K562 (cell line): Measurements from ENCODE around the gene MYO3B. TPM values are rescaled to one million over a fixed set of nuclear protein-coding genes. Genes with fewer than 3 reads are reported as not detected.

Experiments used
- BRF2 ChIP-seq: IDR thresholded peaks from 3 replicates; pipeline ENCODE4 v1.6.1; 2011; ENCODE audit warnings: borderline replicate concordance, mild to moderate bottlenecking; ENCODE audit not compliant: insufficient read length, insufficient read depth
- C11orf30 ChIP-seq: fragments of 450-650 bp; IDR thresholded peaks from 2 replicates; pipeline ENCODE4 v1.6.1; 2016; ENCODE audit warnings: low read depth, mild to moderate bottlenecking
- CEBPG ChIP-seq, 3 experiments: fragments of 200-800 bp in 1 of 3; sonication (Bioruptor generic) in 1 of 3; sonication (generic) in 1 of 3; formaldehyde crosslinking in 1 of 3; IDR thresholded peaks in 2 of 3; conservative IDR thresholded peaks in 1 of 3; 2 replicates each; pipeline versions ENCODE4 v1.6.1 to v1.8.0; 2016 to 2022; ENCODE audit warnings: missing compliant biosample characterization in 2 of 3, missing genetic modification characterization in 2 of 3, mild to moderate bottlenecking in 1 of 3, missing genetic modification reagents in 1 of 3
- CREM ChIP-seq: IDR thresholded peaks from 2 replicates; pipeline ENCODE4 v1.6.1; 2014; ENCODE audit warnings: antibody characterized with exemption, low read depth
- GATA2 ChIP-seq: sonication (generic); formaldehyde crosslinking; IDR thresholded peaks from 2 replicates; pipeline ENCODE4 v1.4.0; 2020; ENCODE audit warnings: mild to moderate bottlenecking, missing genetic modification reagents
- HMBOX1 ChIP-seq: sonication (generic); IDR thresholded peaks from 2 replicates; pipeline ENCODE4 v1.6.1; 2016
- MITF ChIP-seq: IDR thresholded peaks from 2 replicates; pipeline ENCODE4 v1.6.1; 2014; ENCODE audit warnings: antibody characterized with exemption
- MTA1 ChIP-seq: fragments of 450-650 bp; IDR thresholded peaks from 2 replicates; pipeline ENCODE4 v1.6.1; 2017; ENCODE audit warnings: borderline replicate concordance
- NCOA1 ChIP-seq: fragments of 450-650 bp; IDR thresholded peaks from 2 replicates; pipeline ENCODE4 v1.6.1; 2016; ENCODE audit warnings: low read depth
- SMAD4 ChIP-seq: fragments of 250-450 bp; sonication (Bioruptor Pico); conservative IDR thresholded peaks from 2 replicates; pipeline ENCODE4 v1.8.0; 2021; ENCODE audit warnings: inconsistent platforms, mild to moderate bottlenecking, moderate library complexity
- ZBTB5 ChIP-seq: fragments of 450-650 bp; IDR thresholded peaks from 2 replicates; pipeline ENCODE4 v1.6.1; 2017; ENCODE audit warnings: antibody characterized with exemption
- ZFP30 ChIP-seq: fragments of 250-450 bp; sonication (Bioruptor Pico); IDR thresholded peaks from 2 replicates; pipeline ENCODE4 v1.8.0; 2022; ENCODE audit warnings: moderate library complexity, mild to moderate bottlenecking, inconsistent platforms, borderline replicate concordance
- ZNF197 ChIP-seq: fragments of 200-800 bp; sonication (Bioruptor generic); IDR thresholded peaks from 2 replicates; pipeline ENCODE4 v1.6.1; 2016; ENCODE audit warnings: low read depth, missing genetic modification characterization, missing compliant biosample characterization
- ZNF592 ChIP-seq: fragments of 450-650 bp; IDR thresholded peaks from 2 replicates; pipeline ENCODE4 v1.6.1; 2017; ENCODE audit warnings: antibody characterized with exemption, mild to moderate bottlenecking
- polyA plus RNA-seq, 8 experiments: library from polyadenylated mRNA; depleted of rRNA in 4 of 8; stranded (reverse) in 5 of 8; unstranded in 3 of 8; fragments of >200 nt; fragmentation: Nextera tagmentation in 2 of 8; fragmentation: Illumina TruSeq in 1 of 8; extraction: Ambion mirVana in 2 of 8; extraction: Trizol in 1 of 8; gene quantifications; 2 replicates each; pipeline versions ENCODE4 v1.2.1 to v1.2.3, GENCODE V29; 2011 to 2014; ENCODE audit warnings: inconsistent platforms in 1 of 8, missing spikeins in 1 of 8
- total RNA-seq, 7 experiments: library from RNA; depleted of rRNA in 6 of 7; stranded (reverse); fragments of >200 nt in 6 of 7; fragmentation: Illumina TruSeq in 2 of 7; extraction: Trizol in 2 of 7; gene quantifications; 2 replicates each; pipeline versions ENCODE4 v1.2.1 to v1.2.3, GENCODE V29; 2011 to 2021; ENCODE audit warnings: low replicate concordance in 1 of 7

The MYO3B gene
- total and polyA plus RNA-seq, 9 of the 15 experiments (the other 6 are each of a cell fraction or from before 2014, with no cell fraction given): 2.7 to 6.5 (median 3.6) TPM

- peak; percentile 59; the same call in 1 of the 2 replicates for TF ChIP-seq MITF
- TF ChIP-seq GATA2: peak; percentile 98
- peak; percentile 96 for TF ChIP-seq HMBOX1
- 0 out of 2 replicates have a peak, but pooled peaks have one; percentile 33 for TF ChIP-seq ZBTB5
- peak; percentile 79; the same call in 1 of the 2 replicates for TF ChIP-seq ZNF197
- TF ChIP-seq NCOA1: peak; percentile 77
- peak; percentile 78; the same call in 1 of the 2 replicates for TF ChIP-seq MTA1
- no peak for TF ChIP-seq BRF2
- peak; percentile 98 for TF ChIP-seq SMAD4 (CRISPR knock-in tag)
- TF ChIP-seq ZFP30 (CRISPR knock-in tag): no peak
- peak; percentile 76 for TF ChIP-seq CREM
- TF ChIP-seq ZNF592: peak; percentile 71
- TF ChIP-seq CEBPG (CRISPR knock-in tag; IDR thresholded peaks at IDR 0.05): peak; percentile 94
- TF ChIP-seq CEBPG (tag; conservative IDR thresholded peaks at IDR 0.05 in 1 of 2, IDR thresholded peaks at IDR 0.05 in 1 of 2): peak; percentile 91 to 94
- TF ChIP-seq C11orf30: no peak
These were observed 34.8 kb upstream of the MYO3B start (continued) for GRCh38 chr2:170143045-170143717.
